GM18867 (cell line): ENCODE measurements around the gene SUMO4.

Experiments
- ATAC-seq: cut with Tn5 transposase; IDR thresholded peaks from one replicate; pipeline ENCODE4 v1.9.1; 2021; ENCODE audit warnings: mild to moderate bottlenecking, moderate library complexity; ENCODE audit not compliant: unreplicated experiment

The SUMO4 gene

GRCh38 chr6:149389509-149390297, 10.4 kb upstream of the SUMO4 start:
- no peak for ATAC-seq

GRCh38 chr6:149392093-149392492, 8.0 kb upstream of the SUMO4 start:
- no peak for ATAC-seq

- no peak for ATAC-seq
Observed at GRCh38 chr6:149392535-149392934, 7.5 kb upstream of the SUMO4 start.

GRCh38 chr6:149393002-149393679, 6.9 kb upstream of the SUMO4 start:
- no peak for ATAC-seq

GRCh38 chr6:149395185-149395584, 4.9 kb upstream of the SUMO4 start:
- ATAC-seq: no peak

GRCh38 chr6:149397384-149397783, 2.7 kb upstream of the SUMO4 start:
- no peak for ATAC-seq

- no peak for ATAC-seq
Observed at GRCh38 chr6:149403534-149403933, 3.5 kb downstream of the SUMO4 start.

- no peak for ATAC-seq
Observed at GRCh38 chr6:149405823-149406765, 6.0 kb downstream of the SUMO4 start.

- no peak for ATAC-seq
Observed at GRCh38 chr6:149409617-149410016, 9.6 kb downstream of the SUMO4 start.

- no peak for ATAC-seq
Observed at GRCh38 chr6:149410557-149410956, 10.5 kb downstream of the SUMO4 start.

GRCh38 chr6:149414009-149414408, 13.9 kb downstream of the SUMO4 start:
- no peak for ATAC-seq

GRCh38 chr6:149414821-149415220, 14.8 kb downstream of the SUMO4 start:
- no peak for ATAC-seq

- ATAC-seq: no peak
Observed at GRCh38 chr6:149419696-149420404, 19.8 kb downstream of the SUMO4 start.

- ATAC-seq: no peak
Observed at GRCh38 chr6:149421132-149421531, 21.1 kb downstream of the SUMO4 start.

- no peak for ATAC-seq
Observed at GRCh38 chr6:149422581-149422980, 22.5 kb downstream of the SUMO4 start.

- ATAC-seq: no peak
Observed at GRCh38 chr6:149423964-149424440, 23.9 kb downstream of the SUMO4 start.

GRCh38 chr6:149425224-149425623, 25.2 kb downstream of the SUMO4 start:
- no peak for ATAC-seq

- no peak for ATAC-seq
Observed at GRCh38 chr6:149425754-149426153, 25.7 kb downstream of the SUMO4 start.

- no peak for ATAC-seq
Observed at GRCh38 chr6:149428606-149429005, 28.5 kb downstream of the SUMO4 start.
